ENCODE measurements around the gene KDM6A.
A peak's percentile ranks its signal among the peaks of the same experiment; 100 is the strongest.
"Not testable (repeated sequence)": the region's sequence is repeated elsewhere in the genome, so short reads cannot be mapped to it uniquely, and the experiment has no call there.

KDM6A gene

GRCh38 chrX:44978976-44979375, 106.0 kb downstream of the KDM6A start:
- Mint-ChIP-seq H3K4me1 (ENCODE audit: low read depth) (peaks cover 15% of the 10 kb centered on the region), H3K36me3 (ENCODE audit: low read depth) (peaks cover 18% of the 10 kb centered on the region), H3K4me3 (no peak overlapping the region), H3K27me3 (no peaks in the 10 kb centered on the region), H3K27ac (no peak overlapping the region), H3K9me3 (peaks cover 4% of the 10 kb centered on the region)

GRCh38 chrX:44980403-44980802, 107.4 kb downstream of the KDM6A start:
- peaks cover 8% of the 10 kb centered on the region for H3K36me3 Mint-ChIP-seq (ENCODE audit: low read depth)
- no peaks in the 10 kb centered on the region for H3K9me3 Mint-ChIP-seq
- no peak overlapping the region for H3K27ac Mint-ChIP-seq
- no peak overlapping the region for H3K4me3 Mint-ChIP-seq
- H3K4me1 Mint-ChIP-seq (ENCODE audit: low read depth), result peaks cover 3% of the 10 kb centered on the region
- no peaks in the 10 kb centered on the region for H3K27me3 Mint-ChIP-seq

GRCh38 chrX:44980883-44981282, 107.9 kb downstream of the KDM6A start:
- H3K9me3 Mint-ChIP-seq, result no peaks in the 10 kb centered on the region
- peaks cover 3% of the 10 kb centered on the region for H3K4me1 Mint-ChIP-seq (ENCODE audit: low read depth)
- no peak overlapping the region for H3K27ac Mint-ChIP-seq
- peaks cover 8% of the 10 kb centered on the region for H3K36me3 Mint-ChIP-seq (ENCODE audit: low read depth)
- H3K4me3 Mint-ChIP-seq, result no peak overlapping the region
- H3K27me3 Mint-ChIP-seq, result no peaks in the 10 kb centered on the region

- peaks cover 37% of the 10 kb centered on the region for H3K36me3 Mint-ChIP-seq (ENCODE audit: low read depth)
- H3K27me3 Mint-ChIP-seq, result no peaks in the 10 kb centered on the region
- H3K27ac Mint-ChIP-seq, result no peak overlapping the region
- H3K4me1 Mint-ChIP-seq (ENCODE audit: low read depth), result peaks cover 39% of the 10 kb centered on the region
- H3K4me3 Mint-ChIP-seq, result no peak overlapping the region
- H3K9me3 Mint-ChIP-seq, result no peaks in the 10 kb centered on the region
These were observed 117.2 kb downstream of the KDM6A start for GRCh38 chrX:44989995-44990770.

- Mint-ChIP-seq H3K27me3 (no peaks in the 10 kb centered on the region), H3K9me3 (no peaks in the 10 kb centered on the region), H3K4me3 (no peak overlapping the region), H3K36me3 (ENCODE audit: low read depth) (peaks cover 33% of the 10 kb centered on the region), H3K4me1 (ENCODE audit: low read depth) (peaks cover 50% of the 10 kb centered on the region), H3K27ac (no peak overlapping the region)
These were observed 119.8 kb downstream of the KDM6A start for GRCh38 chrX:44992775-44993174.

GRCh38 chrX:44996277-44996676, 123.3 kb downstream of the KDM6A start:
- H3K4me1 Mint-ChIP-seq (ENCODE audit: low read depth), result peaks cover 61% of the 10 kb centered on the region
- no peak overlapping the region for H3K27ac Mint-ChIP-seq
- H3K27me3 Mint-ChIP-seq, result no peaks in the 10 kb centered on the region

GRCh38 chrX:44997282-44997812, 124.4 kb downstream of the KDM6A start:
- Mint-ChIP-seq H3K36me3 (ENCODE audit: low read depth) (peaks cover 18% of the 10 kb centered on the region), H3K4me1 (ENCODE audit: low read depth) (peaks cover 68% of the 10 kb centered on the region), H3K27ac (peak overlapping the region; percentile 81), H3K27me3 (no peaks in the 10 kb centered on the region), H3K4me3 (peak overlapping the region; percentile 44), H3K9me3 (no peaks in the 10 kb centered on the region)

More at GRCh38 chrX:44996277-44996676, 123.3 kb downstream of the KDM6A start:
- no peaks in the 10 kb centered on the region for H3K9me3 Mint-ChIP-seq
- H3K4me3 Mint-ChIP-seq, result no peak overlapping the region
- peaks cover 18% of the 10 kb centered on the region for H3K36me3 Mint-ChIP-seq (ENCODE audit: low read depth)

GRCh38 chrX:44997888-44998287, 124.9 kb downstream of the KDM6A start:
- no peaks in the 10 kb centered on the region for H3K27me3 Mint-ChIP-seq
- H3K4me1 Mint-ChIP-seq (ENCODE audit: low read depth), result peaks cover 65% of the 10 kb centered on the region
- H3K4me3 Mint-ChIP-seq, result peak overlapping the region; percentile 44
- H3K9me3 Mint-ChIP-seq, result no peaks in the 10 kb centered on the region
- H3K27ac Mint-ChIP-seq, result peak overlapping the region; percentile 81
- H3K36me3 Mint-ChIP-seq (ENCODE audit: low read depth), result peaks cover 17% of the 10 kb centered on the region

GRCh38 chrX:44999237-44999636, 126.2 kb downstream of the KDM6A start:
- not testable (repeated sequence) for H3K27me3 Mint-ChIP-seq; H3K4me3 Mint-ChIP-seq; H3K36me3 Mint-ChIP-seq (ENCODE audit: low read depth); H3K9me3 Mint-ChIP-seq
- H3K4me1 Mint-ChIP-seq (ENCODE audit: low read depth), result peaks cover 63% of the 10 kb centered on the region
- H3K27ac Mint-ChIP-seq, result peak overlapping the region; percentile 68

- H3K27ac Mint-ChIP-seq; H3K9me3 Mint-ChIP-seq; H3K36me3 Mint-ChIP-seq (ENCODE audit: low read depth); H3K27me3 Mint-ChIP-seq; H3K4me3 Mint-ChIP-seq: not testable (repeated sequence)
- H3K4me1 Mint-ChIP-seq (ENCODE audit: low read depth), result peaks cover 62% of the 10 kb centered on the region
These were observed 126.9 kb downstream of the KDM6A start for GRCh38 chrX:44999872-45000271.

GRCh38 chrX:45001048-45001447, 128.1 kb downstream of the KDM6A start:
- Mint-ChIP-seq H3K27ac (peak overlapping the region; percentile 88), H3K9me3 (no peaks in the 10 kb centered on the region), H3K4me3 (peak overlapping the region; percentile 14), H3K27me3 (no peaks in the 10 kb centered on the region), H3K4me1 (ENCODE audit: low read depth) (peaks cover 64% of the 10 kb centered on the region), H3K36me3 (ENCODE audit: low read depth) (peaks cover 9% of the 10 kb centered on the region)

GRCh38 chrX:45003085-45003484, 130.1 kb downstream of the KDM6A start:
- H3K9me3 Mint-ChIP-seq, result peaks cover 4% of the 10 kb centered on the region
- H3K4me1 Mint-ChIP-seq (ENCODE audit: low read depth), result peaks cover 62% of the 10 kb centered on the region

GRCh38 chrX:45006002-45006800, 133.2 kb downstream of the KDM6A start:
- Mint-ChIP-seq H3K27me3 (no peaks in the 10 kb centered on the region), H3K9me3 (peaks cover 4% of the 10 kb centered on the region), H3K4me1 (ENCODE audit: low read depth) (peaks cover 58% of the 10 kb centered on the region), H3K36me3 (ENCODE audit: low read depth) (peaks cover 20% of the 10 kb centered on the region), H3K4me3 (peak overlapping the region; percentile 56), H3K27ac (peak overlapping the region; percentile 58)

More at GRCh38 chrX:45003085-45003484, 130.1 kb downstream of the KDM6A start:
- Mint-ChIP-seq H3K4me3 (no peak overlapping the region), H3K27ac (no peak overlapping the region), H3K36me3 (ENCODE audit: low read depth) (peaks cover 20% of the 10 kb centered on the region), H3K27me3 (no peaks in the 10 kb centered on the region)

GRCh38 chrX:45007598-45007997, 134.6 kb downstream of the KDM6A start:
- no peaks in the 10 kb centered on the region for H3K27me3 Mint-ChIP-seq
- H3K36me3 Mint-ChIP-seq (ENCODE audit: low read depth), result peaks cover 20% of the 10 kb centered on the region
- no peak overlapping the region for H3K4me3 Mint-ChIP-seq
- H3K9me3 Mint-ChIP-seq, result peaks cover 4% of the 10 kb centered on the region
- peaks cover 54% of the 10 kb centered on the region for H3K4me1 Mint-ChIP-seq (ENCODE audit: low read depth)
- H3K27ac Mint-ChIP-seq, result peak overlapping the region; percentile 40

- Mint-ChIP-seq H3K9me3 (peaks cover 4% of the 10 kb centered on the region), H3K4me1 (ENCODE audit: low read depth) (peaks cover 59% of the 10 kb centered on the region), H3K27me3 (no peaks in the 10 kb centered on the region), H3K36me3 (ENCODE audit: low read depth) (peaks cover 18% of the 10 kb centered on the region), H3K4me3 (no peak overlapping the region), H3K27ac (no peak overlapping the region)
These were observed 136.5 kb downstream of the KDM6A start for GRCh38 chrX:45009371-45010000.
